T-cell (primary cell): ENCODE measurements around the gene PDLIM1. TPM values are rescaled to one million over a fixed set of nuclear protein-coding genes. Genes with fewer than 3 reads are reported as not detected.

Source experiments
- ATAC-seq, 4 experiments: fragments of 200-7000 bp in 3 of 4; fragments of 150-1000 bp in 1 of 4; cut with Tn5 transposase; replicated peaks in 1 of 4; 1 replicate in 3 of 4; 2 replicates in 1 of 4; pipeline ENCODE4 v1.10.0; 2021; ENCODE audit warnings: moderate library complexity in 3 of 4, mild to moderate bottlenecking in 2 of 4, moderate number of reproducible peaks in 1 of 4
- CTCF ChIA-PET, 2 donors: fragments of 300-600 bp; sonication (Branson Sonifier 250); formaldehyde crosslinking; loops; one replicate each; lab custom pipeline; 2022; ENCODE audit warnings: antibody characterized with exemption in 2 of 2; lab: Charles Lee
- POLR2A ChIA-PET, 2 donors: fragments of 300-600 bp; sonication (Branson Sonifier 250); formaldehyde crosslinking; loops; one replicate each; lab custom pipeline; 2022; ENCODE audit warnings: antibody characterized with exemption in 2 of 2; lab: Charles Lee
- DNase-seq, 35 experiments: peaks; one replicate each; pipeline versions ENCODE4 v3.0.0 to v3.0.0-alpha.2; 2013 to 2023
- H3K27ac ChIP-seq: one replicate; pipeline ENCODE4 v1.5.1; 2013; ENCODE audit warnings: low read length
- H3K27me3 ChIP-seq, 2 experiments: replicated peaks in 1 of 2; 1 replicate in 1 of 2; 2 replicates in 1 of 2; pipeline versions ENCODE4 v1.6.1 to v1.7.0; 2013; ENCODE audit warnings: low read length in 1 of 2, mixed read lengths in 1 of 2; ENCODE audit not compliant: control insufficient read depth in 2 of 2, insufficient read depth in 2 of 2; ENCODE audit errors: extremely low read depth in 1 of 2
- H3K36me3 ChIP-seq, 2 donors: 1 replicate in 1 of 2; 2 replicates in 1 of 2; pipeline versions ENCODE4 v1.6.1 to v1.7.0; 2013; ENCODE audit warnings: low read length in 1 of 2; ENCODE audit not compliant: control insufficient read depth in 2 of 2, insufficient read depth in 1 of 2; ENCODE audit errors: extremely low read depth in 1 of 2
- H3K4me1 ChIP-seq, 2 experiments: 1 replicate in 1 of 2; 2 replicates in 1 of 2; pipeline versions ENCODE4 v1.6.1 to v1.7.0; 2013; ENCODE audit warnings: low read length in 2 of 2, mixed read lengths in 1 of 2; ENCODE audit not compliant: insufficient read depth in 2 of 2, control insufficient read depth in 1 of 2; ENCODE audit errors: extremely low read depth in 1 of 2
- H3K4me3 ChIP-seq, 2 donors: 1 replicate in 1 of 2; 2 replicates in 1 of 2; pipeline versions ENCODE4 v1.5.1 to v1.7.0; 2013; ENCODE audit warnings: mild to moderate bottlenecking in 2 of 2, low read length in 1 of 2, moderate library complexity in 1 of 2; ENCODE audit not compliant: control insufficient read depth in 1 of 2; ENCODE audit errors: extremely low read depth in 1 of 2
- H3K9me3 ChIP-seq: 2 replicates; pipeline ENCODE4 v1.7.0; 2013
- H3K27ac Mint-ChIP-seq, 2 donors: one replicate each; pipeline ENCODE4 v1.8.0; 2020 to 2021; ENCODE audit warnings: mild to moderate bottlenecking in 2 of 2, mixed read lengths in 2 of 2
- H3K27me3 Mint-ChIP-seq, 2 donors: one replicate each; pipeline ENCODE4 v1.8.0; 2021 to 2022; ENCODE audit warnings: mixed read lengths in 2 of 2
- H3K36me3 Mint-ChIP-seq: one replicate; pipeline ENCODE4 v1.8.0; 2021; ENCODE audit warnings: mixed read lengths
- H3K4me1 Mint-ChIP-seq, 3 donors: one replicate each; pipeline ENCODE4 v1.8.0; 2020 to 2022; ENCODE audit warnings: mixed read lengths in 3 of 3, mild to moderate bottlenecking in 1 of 3
- H3K4me3 Mint-ChIP-seq, 3 donors: one replicate each; pipeline ENCODE4 v1.8.0; 2020 to 2022; ENCODE audit warnings: mild to moderate bottlenecking in 3 of 3, mixed read lengths in 3 of 3, moderate library complexity in 3 of 3
- H3K9me3 Mint-ChIP-seq, 3 donors: one replicate each; pipeline ENCODE4 v1.8.0; 2020 to 2022; ENCODE audit warnings: mixed read lengths in 3 of 3
- WGBS: methylation state at CpG from one replicate; pipeline ENCODE4 v1.1.5; 2013; ENCODE audit warnings: missing lambda C conversion rate; ENCODE audit not compliant: insufficient coverage; 5-methylcytosine and 5-hydroxymethylcytosine counted together
- total RNA-seq, 35 experiments: library from RNA in 6 of 35; stranded (reverse) in 6 of 35; fragments of 120-200 nt in 1 of 35; gene quantifications; one replicate each; pipeline versions ENCODE4 v1.2.1 to v1.2.4 and lab custom pipeline; 2013 to 2026

PDLIM1 gene
- total RNA-seq, 5 donors from 2014 or later (not counting 1 experiment from before 2014, with no cell fraction given) = 4.2 to 9.7 (median 5.3) TPM

GRCh38 chr10:95256268-95256667 lies 34.5 kb downstream of the PDLIM1 start:
- no peaks in the 10 kb centered on the region for H3K4me1 Mint-ChIP-seq
- no peak overlapping the region for H3K4me3 Mint-ChIP-seq
- no peak overlapping the region for H3K27ac Mint-ChIP-seq
- H3K27ac ChIP-seq = no peak overlapping the region
- no peaks in the 10 kb centered on the region for H3K9me3 ChIP-seq
- H3K36me3 Mint-ChIP-seq = no peaks in the 10 kb centered on the region
- no peaks in the 10 kb centered on the region for H3K4me1 ChIP-seq
- POLR2A ChIA-PET = no interaction called here
- H3K27me3 ChIP-seq = no peaks in the 10 kb centered on the region
- DNase-seq (no peak), ATAC-seq (no peak)
- no CpG with 5 or more reads among the region's 1 CpG for WGBS
- H3K27me3 Mint-ChIP-seq = peaks cover 0 to 19% of the 10 kb centered on the region in 2 donors
- H3K36me3 ChIP-seq = no peaks in the 10 kb centered on the region
- peaks cover 0 to 8% (median 0%) of the 10 kb centered on the region in 3 donors for H3K9me3 Mint-ChIP-seq
- CTCF ChIA-PET = no interaction called here
- H3K4me3 ChIP-seq = no peak overlapping the region

GRCh38 chr10:95254629-95255028 lies 36.2 kb downstream of the PDLIM1 start:
- ATAC-seq = no peak
- POLR2A ChIA-PET = no interaction called here
- peaks cover under 1 to 23% of the 10 kb centered on the region in 2 donors for H3K27me3 Mint-ChIP-seq

GRCh38 chr10:95253686-95254085 lies 37.1 kb downstream of the PDLIM1 start:
- ChIA-PET CTCF (interaction anchor here in 1 of 2 donors (0.8 kb wide), 1 partner anchor 8 kb away, joined by 3 read pairs; no protein-coding TSS in a partner anchor), POLR2A (no interaction called here)
- Mint-ChIP-seq H3K9me3 (peaks cover 0 to 8% (median 0%) of the 10 kb centered on the region in 3 donors), H3K27me3 (peaks cover 8 to 25% of the 10 kb centered on the region in 2 donors), H3K36me3 (no peaks in the 10 kb centered on the region), H3K4me3 (no peak overlapping the region), H3K4me1 (no peaks in the 10 kb centered on the region), H3K27ac (no peak overlapping the region)
- DNase-seq (no peak), ATAC-seq (no peak)
- Histone ChIP-seq H3K27ac (no peak overlapping the region), H3K4me3 (no peak overlapping the region), H3K4me1 (no peaks in the 10 kb centered on the region), H3K27me3 (peaks cover 0 to 10% of the 10 kb centered on the region in 2 experiments), H3K36me3 (no peaks in the 10 kb centered on the region), H3K9me3 (no peaks in the 10 kb centered on the region)
- WGBS = no CpG with 5 or more reads among the region's 2 CpGs

More at GRCh38 chr10:95254629-95255028, 36.2 kb downstream of the PDLIM1 start:
- Histone ChIP-seq H3K9me3 (no peaks in the 10 kb centered on the region), H3K4me1 (no peaks in the 10 kb centered on the region), H3K27me3 (peaks cover 0 to 6% of the 10 kb centered on the region in 2 experiments), H3K4me3 (no peak overlapping the region), H3K36me3 (no peaks in the 10 kb centered on the region), H3K27ac (no peak overlapping the region)
- Mint-ChIP-seq H3K4me3 (no peak overlapping the region), H3K36me3 (no peaks in the 10 kb centered on the region), H3K9me3 (peaks cover 0 to 8% (median 0%) of the 10 kb centered on the region in 3 donors), H3K27ac (no peak overlapping the region), H3K4me1 (no peaks in the 10 kb centered on the region)
- CTCF ChIA-PET = interaction anchor here in 1 of 2 donors (0.8 kb wide), 1 partner anchor 9 kb away, joined by 3 read pairs; no protein-coding TSS in a partner anchor
- WGBS = no CpG with 5 or more reads among the region's 3 CpGs
- DNase-seq = no peak

GRCh38 chr10:95253007-95253406 lies 37.8 kb downstream of the PDLIM1 start:
- DNase-seq (no peak), ATAC-seq (no peak)
- ChIA-PET POLR2A (no interaction called here), CTCF (no interaction called here)
- Histone ChIP-seq H3K9me3 (no peaks in the 10 kb centered on the region), H3K4me3 (no peak overlapping the region), H3K4me1 (no peaks in the 10 kb centered on the region), H3K27ac (no peak overlapping the region), H3K36me3 (no peaks in the 10 kb centered on the region), H3K27me3 (peaks cover 0 to 12% of the 10 kb centered on the region in 2 experiments)
- no peaks in the 10 kb centered on the region for H3K4me1 Mint-ChIP-seq
- peaks cover 8 to 26% of the 10 kb centered on the region in 2 donors for H3K27me3 Mint-ChIP-seq
- no peak overlapping the region for H3K27ac Mint-ChIP-seq
- no peak overlapping the region for H3K4me3 Mint-ChIP-seq
- peaks cover 0 to 8% (median 0%) of the 10 kb centered on the region in 3 donors for H3K9me3 Mint-ChIP-seq
- no CpG with 5 or more reads among the region's 2 CpGs for WGBS
- no peaks in the 10 kb centered on the region for H3K36me3 Mint-ChIP-seq

GRCh38 chr10:95250856-95251255 lies 39.9 kb downstream of the PDLIM1 start:
- no peak for DNase-seq
- POLR2A ChIA-PET = no interaction called here
- no CpG with 5 or more reads among the region's 4 CpGs for WGBS

GRCh38 chr10:95249467-95249866 lies 41.3 kb downstream of the PDLIM1 start:
- Histone ChIP-seq H3K4me3 (no peak overlapping the region), H3K9me3 (no peaks in the 10 kb centered on the region), H3K36me3 (no peaks in the 10 kb centered on the region), H3K27me3 (peaks cover 0 to 17% of the 10 kb centered on the region in 2 experiments), H3K27ac (no peak overlapping the region), H3K4me1 (no peaks in the 10 kb centered on the region)
- WGBS = no CpG with 5 or more reads among the region's 3 CpGs
- H3K4me1 Mint-ChIP-seq = no peaks in the 10 kb centered on the region
- no peak overlapping the region for H3K27ac Mint-ChIP-seq
- no peaks in the 10 kb centered on the region for H3K36me3 Mint-ChIP-seq
- peaks cover 11 to 34% of the 10 kb centered on the region in 2 donors for H3K27me3 Mint-ChIP-seq
- CTCF ChIA-PET = no interaction called here
- ATAC-seq (no peak), DNase-seq (no peak)
- no peak overlapping the region for H3K4me3 Mint-ChIP-seq
- POLR2A ChIA-PET = no interaction called here
- no peaks in the 10 kb centered on the region for H3K9me3 Mint-ChIP-seq

More at GRCh38 chr10:95250856-95251255, 39.9 kb downstream of the PDLIM1 start:
- H3K4me1 Mint-ChIP-seq = no peaks in the 10 kb centered on the region
- no peaks in the 10 kb centered on the region for H3K36me3 Mint-ChIP-seq
- H3K4me1 ChIP-seq = no peaks in the 10 kb centered on the region
- no peaks in the 10 kb centered on the region for H3K9me3 ChIP-seq
- peaks cover 0 to 15% of the 10 kb centered on the region in 2 experiments for H3K27me3 ChIP-seq
- no peak overlapping the region for H3K27ac Mint-ChIP-seq
- no peaks in the 10 kb centered on the region for H3K36me3 ChIP-seq
- no peak overlapping the region for H3K4me3 ChIP-seq
- peaks cover 8 to 29% of the 10 kb centered on the region in 2 donors for H3K27me3 Mint-ChIP-seq
- CTCF ChIA-PET = interaction anchor here (0.6 to 0.8 kb wide), 2 partner anchors 8 to 26 kb away, joined by 4 to 5 read pairs; no protein-coding TSS in a partner anchor
- ATAC-seq = no peak
- H3K9me3 Mint-ChIP-seq = peaks cover 0 to 4% (median 0%) of the 10 kb centered on the region in 3 donors
- H3K27ac ChIP-seq = no peak overlapping the region
- no peak overlapping the region for H3K4me3 Mint-ChIP-seq
